Stimulated activated naive CD8-positive, alpha-beta T cell treated with anti-CD3 and anti-CD28 coated beads, Interleukin-15, amount 100 ng/mL, for 72 hours (primary cell): ENCODE data around the gene ANKRD33B.
A peak's percentile ranks its signal among the peaks of the same experiment; 100 is the strongest.

ENCODE experiments used
- ATAC-seq: fragments of 150-1000 bp; cut with Tn5 transposase; 2 replicates; pipeline ENCODE4 v1.10.0; 2021; ENCODE audit warnings: mild to moderate bottlenecking, moderate library complexity
- DNase-seq, 2 donors: peaks; one replicate each; pipeline ENCODE4 v3.0.0; 2021 to 2022
- H3K27ac Mint-ChIP-seq, 2 donors: one replicate each; pipeline ENCODE4 v1.8.0; 2022; ENCODE audit warnings: mild to moderate bottlenecking in 2 of 2, mixed read lengths in 2 of 2, moderate library complexity in 2 of 2
- H3K27me3 Mint-ChIP-seq: one replicate; pipeline ENCODE4 v1.8.0; 2022; ENCODE audit warnings: mixed read lengths
- H3K4me1 Mint-ChIP-seq: one replicate; pipeline ENCODE4 v1.8.0; 2022; ENCODE audit warnings: mild to moderate bottlenecking, mixed read lengths
- H3K4me3 Mint-ChIP-seq, 2 donors: one replicate each; pipeline ENCODE4 v1.8.0; 2022; ENCODE audit warnings: mild to moderate bottlenecking in 2 of 2, mixed read lengths in 2 of 2, moderate library complexity in 1 of 2
- H3K9me3 Mint-ChIP-seq, 2 donors: one replicate each; pipeline ENCODE4 v1.8.0; 2022; ENCODE audit warnings: mixed read lengths in 2 of 2

ANKRD33B gene

GRCh38 chr5:10532421-10532820, 31.4 kb upstream of the ANKRD33B start:
- ATAC-seq (no peak), DNase-seq (no peak)
- H3K27me3 Mint-ChIP-seq: peaks cover 46% of the 10 kb centered on the region
- H3K9me3 Mint-ChIP-seq: no peaks in the 10 kb centered on the region
- peaks cover 18% of the 10 kb centered on the region for H3K4me1 Mint-ChIP-seq
- no peak overlapping the region for H3K4me3 Mint-ChIP-seq
- peak overlapping the region in 1 of 2 donors; percentile 36 for H3K27ac Mint-ChIP-seq

GRCh38 chr5:10533226-10533625, 30.6 kb upstream of the ANKRD33B start:
- H3K4me1 Mint-ChIP-seq: peaks cover 25% of the 10 kb centered on the region
- DNase-seq (no peak), ATAC-seq (peak; percentile 59)
- H3K27ac Mint-ChIP-seq: no peak overlapping the region
- H3K27me3 Mint-ChIP-seq: peaks cover 54% of the 10 kb centered on the region
- no peaks in the 10 kb centered on the region for H3K9me3 Mint-ChIP-seq
- peak overlapping the region in 1 of 2 donors; percentile 41 for H3K4me3 Mint-ChIP-seq

DNA sequence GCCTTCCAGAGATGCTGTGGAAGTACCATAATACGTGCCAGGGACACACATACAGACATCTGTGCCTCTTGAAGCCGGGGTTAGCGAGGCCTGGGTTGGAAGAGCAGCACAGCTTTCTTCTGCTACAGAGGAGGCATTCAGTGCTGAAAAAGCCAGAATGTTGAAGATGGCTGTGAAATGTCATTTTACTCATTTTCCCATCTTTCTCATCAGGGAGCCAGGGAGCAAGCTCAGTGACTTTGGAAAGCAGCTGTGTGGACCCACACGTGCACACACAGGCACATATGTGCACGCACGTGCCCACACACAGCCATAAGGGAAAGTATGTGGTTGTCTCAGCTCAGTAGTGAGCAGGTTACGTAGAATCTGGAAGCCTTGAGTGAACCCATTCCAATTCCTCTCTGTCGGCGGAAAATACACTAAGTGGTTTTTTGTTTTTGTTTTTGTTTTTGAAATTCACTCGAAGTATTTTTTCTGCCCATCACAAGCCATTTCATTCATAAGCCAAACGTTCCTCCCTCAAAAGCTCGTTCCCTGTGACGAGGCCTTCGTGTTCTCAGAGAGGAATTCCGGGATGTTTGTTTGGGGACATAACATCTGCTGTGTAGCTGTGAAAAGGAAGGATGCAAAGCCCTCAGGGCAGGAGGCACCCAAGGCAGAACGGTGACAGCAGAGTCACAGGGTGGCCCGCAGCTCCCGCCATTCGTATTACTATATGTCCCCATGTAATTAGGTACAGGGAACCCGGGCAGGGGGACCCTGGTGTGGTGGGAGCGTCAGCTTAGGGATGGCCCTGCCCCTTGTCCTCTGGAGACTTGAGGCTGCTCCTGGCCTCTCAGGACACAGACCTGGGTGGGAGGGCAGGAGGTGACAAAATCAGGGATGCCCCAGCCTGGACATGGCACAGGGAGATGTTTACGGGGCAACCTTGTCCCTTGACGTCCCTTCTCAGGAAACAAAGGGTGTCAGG, 29.0 kb upstream of the ANKRD33B start:
- no peak for DNase-seq

DNA sequence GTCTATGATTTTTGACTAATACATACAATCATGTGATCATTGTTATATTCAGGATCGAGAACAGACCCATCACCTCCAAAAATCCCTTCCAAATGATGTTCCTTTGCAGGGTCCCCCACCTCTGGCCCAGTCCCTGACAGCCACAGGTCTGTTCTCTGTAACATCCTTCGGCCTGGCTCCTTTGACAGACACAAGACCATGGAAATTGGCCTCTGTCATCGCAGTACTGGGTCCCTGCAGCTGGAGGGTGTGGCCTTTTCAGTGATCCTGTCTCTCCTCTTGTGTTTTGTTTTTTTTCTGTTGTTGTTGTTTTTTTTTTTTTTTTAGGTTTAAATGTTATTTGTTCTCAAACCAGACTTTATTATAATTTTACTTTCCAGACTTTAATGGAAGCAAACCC, 27.4 kb upstream of the ANKRD33B start:
- DNase-seq (no peak), ATAC-seq (no peak)
- Mint-ChIP-seq H3K4me3 (peak overlapping the region in 1 of 2 donors; percentile 44), H3K27ac (no peak overlapping the region), H3K9me3 (no peaks in the 10 kb centered on the region), H3K27me3 (peaks cover 63% of the 10 kb centered on the region), H3K4me1 (peaks cover 25% of the 10 kb centered on the region)

More for the DNA sequence above, 29.0 kb upstream of the ANKRD33B start:
- H3K4me3 Mint-ChIP-seq: no peak overlapping the region
- no peak overlapping the region for H3K27ac Mint-ChIP-seq
- H3K4me1 Mint-ChIP-seq: peaks cover 25% of the 10 kb centered on the region
- ATAC-seq: no peak
- H3K27me3 Mint-ChIP-seq: peaks cover 67% of the 10 kb centered on the region
- H3K9me3 Mint-ChIP-seq: no peaks in the 10 kb centered on the region

DNA sequence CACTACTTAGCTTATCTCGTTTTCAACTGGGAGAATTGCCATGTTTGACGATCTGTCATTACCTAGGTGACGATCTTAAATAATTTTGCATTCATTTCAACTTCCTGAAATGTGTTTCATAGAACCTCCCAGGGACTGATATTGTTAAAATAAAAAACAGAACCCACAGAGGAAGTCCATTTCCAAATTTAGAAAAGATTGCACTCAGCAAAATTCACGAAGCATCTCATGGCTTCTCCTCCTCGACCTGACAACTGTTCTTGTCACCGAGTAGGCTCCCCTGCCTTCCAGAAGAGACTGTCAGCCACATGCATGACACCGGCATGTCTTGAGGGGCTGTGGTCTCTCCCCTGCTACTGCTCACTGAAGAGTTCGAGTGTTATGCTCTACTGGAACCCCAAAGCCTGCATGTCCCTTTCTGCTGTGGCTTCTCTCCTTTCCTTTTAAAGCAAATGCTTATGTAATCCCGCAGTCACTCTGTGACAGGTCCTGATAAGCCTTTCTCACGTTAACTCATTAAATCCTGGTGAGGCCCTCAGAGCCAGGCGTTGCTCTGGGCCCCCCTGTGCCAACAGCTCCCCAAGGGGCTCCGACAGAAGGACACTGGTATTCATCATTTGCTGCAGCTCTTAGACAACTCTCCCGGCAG, 26.8 kb upstream of the ANKRD33B start:
- H3K27me3 Mint-ChIP-seq: peaks cover 58% of the 10 kb centered on the region
- DNase-seq (no peak), ATAC-seq (peak; percentile 47)
- peak overlapping the region; percentile 44 to 49 for H3K4me3 Mint-ChIP-seq
- no peaks in the 10 kb centered on the region for H3K9me3 Mint-ChIP-seq
- peaks cover 25% of the 10 kb centered on the region for H3K4me1 Mint-ChIP-seq
- peak overlapping the region in 1 of 2 donors; percentile 72 for H3K27ac Mint-ChIP-seq

GRCh38 chr5:10537624-10538023, 26.2 kb upstream of the ANKRD33B start:
- H3K9me3 Mint-ChIP-seq: no peaks in the 10 kb centered on the region
- peak overlapping the region; percentile 44 to 49 for H3K4me3 Mint-ChIP-seq
- H3K4me1 Mint-ChIP-seq: peaks cover 23% of the 10 kb centered on the region
- ATAC-seq (peak; percentile 68), DNase-seq (peak in 1 of 2 donors; percentile 26)
- H3K27me3 Mint-ChIP-seq: peaks cover 52% of the 10 kb centered on the region
- H3K27ac Mint-ChIP-seq: peak overlapping the region in 1 of 2 donors; percentile 72

GRCh38 chr5:10538103-10538788, 25.6 kb upstream of the ANKRD33B start:
- no peak overlapping the region for H3K4me3 Mint-ChIP-seq
- ATAC-seq (no peak), DNase-seq (no peak)
- H3K27ac Mint-ChIP-seq: no peak overlapping the region
- H3K27me3 Mint-ChIP-seq: peaks cover 47% of the 10 kb centered on the region
- H3K4me1 Mint-ChIP-seq: peaks cover 18% of the 10 kb centered on the region
- H3K9me3 Mint-ChIP-seq: no peaks in the 10 kb centered on the region

GRCh38 chr5:10538789-10539686, 24.8 kb upstream of the ANKRD33B start:
- DNase-seq (no peak), ATAC-seq (no peak)
- Mint-ChIP-seq H3K4me3 (no peak overlapping the region), H3K4me1 (peaks cover 18% of the 10 kb centered on the region), H3K9me3 (no peaks in the 10 kb centered on the region), H3K27me3 (peaks cover 47% of the 10 kb centered on the region), H3K27ac (no peak overlapping the region)

GRCh38 chr5:10539687-10539998, 24.2 kb upstream of the ANKRD33B start:
- DNase-seq (no peak), ATAC-seq (no peak)
- H3K27me3 Mint-ChIP-seq: peaks cover 41% of the 10 kb centered on the region
- H3K27ac Mint-ChIP-seq: no peak overlapping the region
- H3K4me1 Mint-ChIP-seq: peaks cover 18% of the 10 kb centered on the region
- no peaks in the 10 kb centered on the region for H3K9me3 Mint-ChIP-seq
- H3K4me3 Mint-ChIP-seq: no peak overlapping the region

DNA sequence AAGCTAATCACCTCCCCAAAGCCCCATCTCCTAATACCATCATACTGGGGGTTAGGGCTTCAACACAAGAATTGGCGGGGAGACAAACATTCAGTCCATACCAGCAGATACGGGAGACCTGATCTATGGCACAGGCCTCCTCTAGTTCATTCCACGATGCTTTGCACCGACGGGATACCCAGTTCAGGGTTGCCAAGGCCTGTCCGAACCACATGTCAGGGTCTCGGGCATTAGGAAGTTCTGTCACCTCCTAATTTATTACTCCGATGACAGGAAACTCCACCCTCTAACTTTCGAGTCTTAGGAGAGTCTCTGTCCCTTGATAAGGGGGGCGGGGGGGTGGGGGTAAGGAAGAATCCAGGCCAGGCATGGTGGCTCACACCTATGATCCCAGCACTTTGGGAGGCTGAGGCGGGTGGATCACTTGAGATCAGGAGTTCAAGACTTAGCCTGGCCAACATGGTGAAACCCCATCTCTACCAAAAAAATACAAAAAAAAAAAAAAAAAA, 23.8 kb upstream of the ANKRD33B start:
- H3K27ac Mint-ChIP-seq: no peak overlapping the region
- no peak overlapping the region for H3K4me3 Mint-ChIP-seq
- peaks cover 40% of the 10 kb centered on the region for H3K27me3 Mint-ChIP-seq
- peaks cover 18% of the 10 kb centered on the region for H3K4me1 Mint-ChIP-seq
- no peak for ATAC-seq
- no peak for DNase-seq
- H3K9me3 Mint-ChIP-seq: no peaks in the 10 kb centered on the region

DNA sequence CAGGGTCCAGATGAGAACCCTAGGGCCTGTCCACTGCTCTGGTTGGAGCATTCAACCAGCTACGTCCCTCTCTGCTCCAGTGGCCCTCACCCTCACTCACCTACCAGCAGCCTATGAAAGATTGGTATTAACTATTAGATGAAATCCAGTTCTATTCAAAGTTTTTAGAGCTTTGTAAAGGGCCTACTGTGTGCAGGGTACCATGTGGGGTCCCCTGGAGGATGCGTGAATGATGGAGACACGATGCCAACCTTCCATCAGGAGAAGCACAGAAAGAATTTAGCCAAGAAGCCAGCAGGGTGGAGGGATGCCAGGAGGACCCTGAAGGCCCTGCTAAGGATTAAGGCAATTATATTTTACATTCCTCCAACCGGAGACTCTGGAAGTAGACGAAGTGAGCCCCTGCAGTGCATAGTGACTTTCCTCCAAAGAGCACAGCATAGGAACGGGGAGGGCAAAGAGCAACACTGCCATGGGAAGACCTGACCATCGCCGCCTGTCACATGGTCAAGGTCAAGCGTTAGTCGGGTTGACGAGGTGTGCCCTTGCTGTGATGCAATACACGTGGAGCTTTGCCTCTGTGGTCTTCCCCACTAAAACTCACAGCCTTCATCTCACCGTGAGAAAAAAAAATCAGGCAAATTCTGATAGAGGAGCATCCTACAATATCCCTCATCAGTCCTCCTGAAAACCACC, 22.8 kb upstream of the ANKRD33B start:
- Mint-ChIP-seq H3K4me3 (no peak overlapping the region), H3K9me3 (no peaks in the 10 kb centered on the region), H3K27me3 (peaks cover 40% of the 10 kb centered on the region), H3K27ac (no peak overlapping the region), H3K4me1 (peaks cover 18% of the 10 kb centered on the region)
- DNase-seq (no peak), ATAC-seq (no peak)

DNA sequence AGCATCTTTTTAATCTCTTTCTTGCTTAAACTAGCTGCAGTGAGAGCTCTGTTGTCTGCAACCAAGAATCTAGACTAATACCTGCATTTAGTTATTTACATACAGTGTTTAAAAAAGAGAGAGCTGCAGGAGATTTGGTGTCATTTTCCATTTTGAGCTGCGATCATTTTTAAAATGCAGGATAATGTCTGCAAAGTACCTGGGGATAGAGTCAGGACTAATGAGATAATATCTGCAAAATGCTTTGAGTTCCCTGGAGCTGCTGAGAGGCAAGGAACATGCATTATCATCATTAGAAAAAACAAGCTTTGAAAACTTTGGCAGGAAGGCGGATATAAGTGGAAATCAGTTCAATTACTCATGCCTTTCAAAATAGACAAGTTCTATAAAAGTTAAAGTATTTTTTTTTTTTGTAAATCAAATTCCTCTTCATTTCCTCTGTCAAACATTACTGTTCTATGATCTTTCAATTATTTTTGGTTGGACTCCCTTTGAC, 21.8 kb upstream of the ANKRD33B start:
- H3K9me3 Mint-ChIP-seq: no peaks in the 10 kb centered on the region
- ATAC-seq (no peak), DNase-seq (no peak)
- no peak overlapping the region for H3K4me3 Mint-ChIP-seq
- H3K27me3 Mint-ChIP-seq: peaks cover 33% of the 10 kb centered on the region
- no peak overlapping the region for H3K27ac Mint-ChIP-seq
- peaks cover 10% of the 10 kb centered on the region for H3K4me1 Mint-ChIP-seq

DNA sequence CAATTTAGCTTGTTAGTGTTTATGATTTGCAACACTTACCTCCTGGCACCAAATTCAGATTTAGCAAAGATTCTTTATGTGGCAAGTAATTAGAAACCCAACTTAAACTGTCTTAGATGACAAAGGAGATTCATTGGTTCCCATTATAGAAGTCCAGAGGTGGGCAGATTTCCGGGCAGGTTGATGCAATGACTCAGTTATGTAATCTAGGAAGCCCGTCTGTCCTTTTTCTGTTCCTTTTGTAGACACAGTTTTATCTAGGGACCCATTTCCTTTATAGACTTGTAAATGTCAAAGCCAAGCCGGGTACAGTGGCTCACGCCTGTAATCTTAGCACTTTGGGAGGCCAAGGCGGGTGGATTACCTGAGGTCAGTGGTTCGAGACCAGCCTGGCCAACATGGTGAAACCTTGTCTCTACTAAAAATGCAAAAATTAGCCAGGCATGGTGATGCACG, 20.3 kb upstream of the ANKRD33B start:
- no peak for DNase-seq
- Mint-ChIP-seq H3K27me3 (peaks cover 18% of the 10 kb centered on the region), H3K4me3 (no peak overlapping the region), H3K4me1 (peaks cover 5% of the 10 kb centered on the region), H3K9me3 (no peaks in the 10 kb centered on the region), H3K27ac (no peak overlapping the region)
- no peak for ATAC-seq

DNA sequence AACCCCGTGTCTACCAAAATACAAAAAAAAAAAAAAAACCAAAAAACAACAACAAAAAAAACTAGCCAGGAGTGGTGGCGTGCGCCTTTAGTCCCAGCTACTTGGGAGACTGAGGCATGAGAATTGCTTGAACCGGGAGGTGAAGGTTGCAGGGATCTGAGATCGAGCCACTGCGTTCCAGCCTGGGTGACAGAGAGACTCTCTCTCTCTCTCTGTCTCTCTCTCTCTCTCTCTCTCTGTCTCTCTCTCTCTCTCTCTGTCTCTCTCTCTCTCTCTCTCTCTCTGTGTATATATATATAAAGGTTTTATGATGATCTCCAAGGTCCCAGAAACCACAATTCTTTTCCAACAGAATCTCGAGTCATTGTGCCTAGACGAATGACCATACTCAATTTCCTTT, 18.8 kb upstream of the ANKRD33B start:
- ATAC-seq: no peak

More for the DNA sequence above, 18.8 kb upstream of the ANKRD33B start:
- DNase-seq: no peak
- Mint-ChIP-seq H3K4me3 (no peak overlapping the region), H3K4me1 (peaks cover 5% of the 10 kb centered on the region), H3K27ac (peak overlapping the region in 1 of 2 donors; percentile 96), H3K9me3 (no peaks in the 10 kb centered on the region), H3K27me3 (peaks cover 8% of the 10 kb centered on the region)
